T-helper 2 cell (primary cell): ENCODE measurements around the gene LRBA.
A peak's percentile ranks its signal among the peaks of the same experiment; 100 is the strongest.
"Not testable (repeated sequence)": the region's sequence is repeated elsewhere in the genome, so short reads cannot be mapped to it uniquely, and the experiment has no call there.

Source experiments
- DNase-seq, 5 experiments: peaks; one replicate each; pipeline versions ENCODE4 v3.0.0 to v3.0.0-alpha.2; 2012 to 2022

The LRBA gene

DNA sequence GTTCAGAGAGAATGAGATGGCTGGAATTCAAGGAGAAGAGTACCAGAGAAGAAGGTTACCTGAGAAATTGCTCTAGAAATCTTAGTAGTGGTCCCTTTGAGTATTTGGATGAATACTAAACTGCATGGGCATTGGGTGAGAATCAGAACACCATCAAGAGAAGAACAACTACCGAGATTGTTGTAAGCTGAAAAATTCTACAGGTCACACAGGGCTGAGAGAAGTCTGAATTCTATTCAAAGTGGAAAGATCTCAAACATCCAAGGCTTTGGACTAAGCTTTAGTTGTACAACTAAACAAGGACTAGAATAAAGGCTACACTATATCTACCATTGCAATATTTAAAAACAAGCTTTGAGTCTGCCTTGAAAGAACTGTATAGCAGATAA is 40.8 kb downstream of the LRBA start:
- DNase-seq = no peak

DNA sequence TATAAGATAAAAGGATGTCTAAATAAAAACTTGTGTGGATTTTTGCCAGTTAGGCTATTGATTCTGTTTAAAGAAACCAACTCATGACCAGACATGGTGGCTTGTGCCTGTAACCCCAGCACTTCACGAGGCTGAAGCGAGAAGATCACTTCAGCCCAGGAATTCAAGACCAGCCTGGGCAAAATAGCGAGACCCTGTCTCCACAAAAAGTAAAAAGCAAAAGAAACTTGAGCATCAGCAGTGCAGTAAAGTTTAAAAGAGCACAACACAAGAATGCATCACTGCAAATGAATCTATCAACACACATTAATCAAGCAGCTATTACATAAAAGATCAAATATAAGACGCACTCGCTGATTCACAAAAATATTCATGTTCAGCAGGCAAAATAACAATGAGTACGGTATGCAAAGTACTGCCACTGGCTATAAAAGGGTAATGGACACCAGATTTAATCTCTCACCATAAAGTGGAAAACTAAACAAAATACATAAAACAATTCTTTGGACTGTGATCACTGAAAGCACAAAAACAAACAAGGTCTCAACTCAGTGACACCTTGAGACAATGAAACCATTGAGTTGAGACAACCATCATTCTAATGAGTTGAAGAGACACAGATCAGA is 41.3 kb downstream of the LRBA start:
- no peak for DNase-seq

DNA sequence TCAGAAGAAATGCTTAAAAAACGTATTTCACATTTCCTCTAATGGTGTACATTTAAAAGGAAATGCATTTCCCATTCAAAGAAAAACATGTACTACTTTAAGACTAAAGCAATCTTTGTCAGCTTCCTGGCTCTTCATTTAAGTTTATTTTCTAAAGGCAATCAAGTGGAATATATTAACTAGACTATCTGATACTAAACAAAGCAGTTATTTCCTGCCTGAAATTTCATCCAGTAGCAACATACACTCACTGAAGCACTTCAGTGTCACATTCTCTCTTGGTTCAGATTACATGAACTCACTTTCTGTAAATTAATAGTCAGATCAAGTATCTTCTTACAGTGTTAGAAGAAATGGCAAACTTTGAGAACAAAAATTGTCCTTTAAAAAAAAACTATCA is 42.5 kb downstream of the LRBA start:
- DNase-seq = no peak

DNA sequence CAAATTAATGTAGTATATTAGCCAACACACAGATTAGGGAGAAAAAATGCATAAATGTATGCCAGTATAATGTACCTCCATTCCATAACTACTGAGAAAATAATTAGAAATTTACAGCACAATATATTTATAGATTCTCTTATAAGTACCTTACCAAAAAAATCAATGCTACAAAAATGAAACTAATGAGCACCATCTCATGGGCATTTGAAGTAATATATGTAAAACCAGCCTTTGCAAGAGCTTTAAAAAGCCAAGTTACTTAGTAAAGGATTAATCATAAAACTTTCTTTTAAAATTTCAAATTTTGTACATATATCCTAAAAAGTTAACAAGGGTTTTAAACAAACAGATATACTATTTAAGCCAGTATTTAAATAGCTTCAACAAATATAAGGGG is 43.2 kb downstream of the LRBA start:
- no peak for DNase-seq

- DNase-seq = peak in 1 of 5 experiments; percentile 80
Observed at GRCh38 chr4:150970685-150971151, 44.4 kb downstream of the LRBA start.

DNA sequence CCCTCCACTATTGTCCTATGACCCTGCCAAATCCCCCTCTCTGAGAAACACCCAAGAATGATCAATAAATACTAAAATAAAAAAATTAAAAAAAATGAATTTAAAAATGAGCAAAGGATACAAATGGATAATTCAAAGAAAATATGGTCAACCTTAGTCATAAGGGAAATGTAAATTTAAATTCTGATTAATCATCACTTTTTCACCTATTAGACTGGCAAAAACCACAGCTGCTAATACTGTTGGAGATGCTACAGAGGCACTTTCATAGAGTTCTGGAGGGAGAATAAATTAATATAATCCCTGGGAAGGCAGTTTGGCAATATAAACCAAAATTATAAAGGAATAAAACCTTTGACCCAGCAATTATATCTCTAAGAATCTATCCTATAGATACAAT is 50.3 kb downstream of the LRBA start:
- DNase-seq = no peak

- not testable (repeated sequence) for DNase-seq
Observed at GRCh38 chr4:150963602-150964345, 51.3 kb downstream of the LRBA start.

- DNase-seq = no peak
Observed at GRCh38 chr4:150962245-150962644, 52.8 kb downstream of the LRBA start.

GRCh38 chr4:150961566-150961965 is 53.5 kb downstream of the LRBA start:
- no peak for DNase-seq

DNA sequence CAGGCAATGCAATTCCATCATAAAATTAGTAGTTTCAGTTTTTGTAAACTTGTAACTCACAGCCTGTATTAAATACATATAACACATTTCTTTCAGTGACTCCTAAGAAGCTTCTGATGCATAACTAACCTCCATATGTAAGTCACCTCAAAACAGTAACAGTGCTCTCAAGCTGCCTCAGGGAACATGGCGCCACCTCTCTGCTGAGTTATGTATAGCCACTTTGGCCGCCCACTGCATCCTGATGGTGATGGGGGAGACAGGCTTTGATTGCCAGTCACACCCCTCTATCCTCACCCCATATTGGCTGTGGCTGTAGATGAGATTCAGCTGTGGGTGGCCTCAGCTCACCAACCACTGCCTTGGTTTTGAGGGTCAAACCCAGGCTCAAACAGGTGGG is 54.3 kb downstream of the LRBA start:
- peak in 1 of 5 experiments; percentile 17 for DNase-seq

GRCh38 chr4:150960079-150960478 is 55.0 kb downstream of the LRBA start:
- DNase-seq = no peak

DNA sequence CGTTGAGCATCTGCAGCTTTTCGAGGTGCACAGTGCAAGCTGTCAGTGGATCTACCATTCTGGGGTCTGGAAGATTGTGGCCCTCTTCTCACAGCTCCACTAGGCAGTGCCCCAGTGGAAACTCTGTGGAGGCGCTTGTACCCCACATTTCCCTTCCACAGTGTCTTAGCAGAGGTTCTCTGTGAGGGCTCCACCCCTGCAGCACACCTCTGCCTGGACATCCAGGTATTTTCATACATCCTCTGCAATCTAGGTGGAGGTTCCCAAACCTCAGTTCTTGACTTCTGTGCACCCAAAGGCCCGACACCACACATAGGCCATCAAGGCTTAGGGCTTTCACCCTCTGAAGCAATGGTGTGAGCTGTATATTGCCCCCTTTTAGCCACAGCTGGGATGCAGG is 57.1 kb downstream of the LRBA start:
- peak in 1 of 5 experiments; percentile 22 for DNase-seq

GRCh38 chr4:150957095-150957494 is 58.0 kb downstream of the LRBA start:
- DNase-seq = not testable (repeated sequence)

GRCh38 chr4:150953916-150954315 is 61.2 kb downstream of the LRBA start:
- not testable (repeated sequence) for DNase-seq

- peak in 1 of 5 experiments; percentile 17 for DNase-seq
Observed at GRCh38 chr4:150952167-150952845, 62.8 kb downstream of the LRBA start.

DNA sequence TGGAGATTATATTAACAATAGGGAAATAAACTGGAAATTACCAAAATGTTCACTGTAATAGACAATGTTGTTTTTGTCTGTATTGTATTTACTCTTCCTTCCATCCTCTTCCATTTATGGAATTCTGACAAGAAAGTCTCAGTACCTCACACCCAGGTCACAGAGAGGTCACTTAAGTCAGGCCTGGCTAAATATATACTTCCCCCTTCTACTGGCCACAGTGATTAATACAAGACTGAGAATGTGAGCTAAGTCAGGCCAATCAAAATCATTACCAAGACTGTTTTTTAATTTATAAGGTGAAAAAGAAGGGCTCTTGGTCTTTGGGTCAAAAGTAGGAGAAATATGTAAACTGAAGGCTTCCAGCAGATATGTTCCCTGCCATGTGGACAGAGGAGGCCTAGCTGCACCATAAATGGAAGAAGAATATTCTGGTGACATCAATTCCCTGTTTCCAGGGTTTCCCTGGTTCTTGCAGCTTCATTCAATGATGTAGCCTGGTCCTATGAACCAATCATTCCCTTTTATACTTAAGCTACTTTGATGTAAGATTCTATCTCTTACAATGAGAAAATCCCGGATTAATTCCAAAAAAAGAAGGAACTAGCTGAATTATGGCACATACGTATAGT is 64.3 kb downstream of the LRBA start:
- no peak for DNase-seq

GRCh38 chr4:150949943-150950342 is 65.1 kb downstream of the LRBA start:
- no peak for DNase-seq

DNA sequence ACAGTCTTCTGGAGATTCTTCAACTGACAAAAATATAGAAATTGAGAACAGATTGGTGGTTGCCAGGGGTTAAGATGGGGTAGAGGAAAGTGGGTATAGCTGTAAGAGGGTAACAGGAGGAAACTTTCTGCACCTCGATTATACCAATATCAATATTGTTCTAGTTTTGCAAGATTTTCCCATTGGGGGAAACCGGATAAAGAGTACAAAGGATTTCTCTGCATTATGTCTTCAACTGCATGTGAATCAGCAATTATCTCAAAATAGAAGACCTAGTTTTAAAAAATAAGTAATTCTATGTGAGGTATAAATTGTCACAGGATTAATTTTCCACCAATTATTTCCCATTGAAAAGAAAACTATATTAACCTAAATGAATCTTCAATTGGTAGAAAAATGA is 65.7 kb downstream of the LRBA start:
- DNase-seq = no peak

GRCh38 chr4:150948710-150949109 is 66.4 kb downstream of the LRBA start:
- DNase-seq = no peak

- DNase-seq = no peak
Observed at GRCh38 chr4:150948074-150948473, 67.0 kb downstream of the LRBA start.

DNA sequence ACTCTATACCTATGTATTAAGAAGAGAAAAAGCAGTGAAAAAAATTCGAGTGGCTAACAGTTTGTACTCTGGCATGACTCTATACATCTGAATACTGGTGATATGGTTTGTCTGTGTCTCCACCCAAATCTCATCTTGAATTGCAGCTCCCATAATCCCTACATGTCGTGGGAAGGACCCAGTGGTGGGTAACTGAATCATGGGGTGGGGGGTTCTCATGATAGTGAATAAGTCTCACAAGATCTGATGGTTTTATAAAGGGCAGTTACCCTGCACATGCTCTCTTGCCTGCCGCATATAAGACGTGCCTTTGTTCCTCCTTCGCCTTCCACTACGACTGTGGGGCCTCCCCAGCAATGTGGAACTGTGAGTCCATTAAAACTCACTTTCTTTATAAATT is 70.4 kb downstream of the LRBA start:
- no peak for DNase-seq

GRCh38 chr4:150943818-150944217 is 71.3 kb downstream of the LRBA start:
- peak in 1 of 5 experiments; percentile 14 for DNase-seq

DNA sequence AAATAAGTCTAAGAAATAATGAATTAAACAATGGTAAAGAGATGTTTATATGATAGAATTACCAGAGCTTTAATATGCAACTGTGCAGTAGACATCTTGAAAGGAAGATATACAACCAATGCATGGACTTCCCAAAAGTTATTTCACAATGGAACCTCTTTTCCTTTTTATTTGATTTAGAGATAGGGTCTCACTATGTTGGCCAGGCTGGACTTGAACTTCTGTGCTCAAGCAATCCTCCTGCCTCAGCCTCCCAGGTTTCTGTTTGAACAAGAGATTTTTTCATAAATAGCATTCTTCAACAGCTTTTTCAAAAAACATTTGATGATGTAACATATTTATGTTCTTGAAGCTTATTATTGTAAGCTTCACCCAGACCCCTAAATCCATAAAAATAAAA is 72.0 kb downstream of the LRBA start:
- DNase-seq = no peak
